SK-N-MC (cell line): Measurements from ENCODE around the gene ALDH5A1.

Experiments used
- DNase-seq: peaks from one replicate; pipeline ENCODE4 v3.0.0-alpha.2; 2011; ENCODE audit warnings: low read depth, low spot score
- H3K27ac ChIP-seq: fragments of 200-600 bp; sonication (generic); 2 replicates; pipeline ENCODE4 v1.5.1; 2016; ENCODE audit warnings: mixed run types
- H3K36me3 ChIP-seq: fragments of 200-600 bp; sonication (generic); 2 replicates; pipeline ENCODE4 v1.6.1; 2017; ENCODE audit warnings: antibody characterized with exemption, low read length, mixed read lengths; ENCODE audit not compliant: insufficient read depth
- H3K4me3 ChIP-seq: fragments of 200-600 bp; sonication (generic); 2 replicates; pipeline ENCODE4 v1.5.1; 2016
- H3K9ac ChIP-seq: fragments of 200-600 bp; sonication (generic); 2 replicates; pipeline ENCODE4 v1.8.0; 2017; ENCODE audit warnings: mixed run types, mixed read lengths; ENCODE audit not compliant: insufficient read length
- H3K9me3 ChIP-seq: fragments of 200-600 bp; sonication (generic); 2 replicates; pipeline ENCODE4 v1.6.1; 2017; ENCODE audit warnings: low read depth, mild to moderate bottlenecking, antibody characterized with exemption, low read length, moderate library complexity, mixed read lengths
- EZH2 ChIP-seq: fragments of 200-600 bp; sonication (generic); IDR thresholded peaks from one replicate; pipeline ENCODE4 v1.6.1; 2017; ENCODE audit warnings: antibody characterized with exemption
- FOXP2 ChIP-seq: optimal IDR thresholded peaks from 2 replicates; pipeline ENCODE3; 2011; ENCODE audit warnings: mild to moderate bottlenecking, moderate library complexity; ENCODE audit not compliant: insufficient read depth; ENCODE audit errors: extremely low read length, control extremely low read depth
- POLR2AphosphoS5 ChIP-seq: IDR thresholded peaks from 2 replicates; pipeline ENCODE4 v1.6.1; 2012; ENCODE audit warnings: mild to moderate bottlenecking, low read depth, low read length, borderline replicate concordance

Gene ALDH5A1

GRCh38 chr6:24494821-24495795, at the start of gene ALDH5A1:
ALDH5A1 (plus strand) TSS chr6:24494969; CDS start chr6:24494997, 28 bp downstream.
- DNase-seq: no peak
- Histone ChIP-seq H3K9ac (peak within 1 kb of the TSS; percentile 75), H3K4me3 (peak within 1 kb of the TSS; percentile 87), H3K36me3 (no peaks in the 10 kb centered on the region), H3K27ac (no peak within 1 kb of the TSS), H3K9me3 (no peaks in the 10 kb centered on the region)
- TF ChIP-seq FOXP2: no peak
- TF ChIP-seq EZH2: no peak
- TF ChIP-seq POLR2AphosphoS5: peak; percentile 42; the same call in 1 of the 2 replicates

- no peak for TF ChIP-seq EZH2
- no peak for DNase-seq
Observed at GRCh38 chr6:24445704-24446103, 49.1 kb upstream of the ALDH5A1 start.

GRCh38 chr6:24446670-24447069, 48.1 kb upstream of the ALDH5A1 start:
- Histone ChIP-seq H3K27ac (no peak overlapping the region), H3K36me3 (no peaks in the 10 kb centered on the region), H3K4me3 (no peak overlapping the region), H3K9me3 (no peaks in the 10 kb centered on the region), H3K9ac (no peak overlapping the region)
- TF ChIP-seq EZH2: no peak
- TF ChIP-seq POLR2AphosphoS5: no peak
- TF ChIP-seq FOXP2: no peak
- DNase-seq: no peak

More at GRCh38 chr6:24445704-24446103, 49.1 kb upstream of the ALDH5A1 start:
- Histone ChIP-seq H3K36me3 (no peaks in the 10 kb centered on the region), H3K4me3 (no peak overlapping the region), H3K27ac (no peak overlapping the region), H3K9ac (no peak overlapping the region), H3K9me3 (no peaks in the 10 kb centered on the region)

GRCh38 chr6:24448396-24448795, 46.4 kb upstream of the ALDH5A1 start:
- no peak for TF ChIP-seq FOXP2
- no peak for TF ChIP-seq EZH2
- TF ChIP-seq POLR2AphosphoS5: no peak
- H3K9ac ChIP-seq: no peak overlapping the region
- no peak overlapping the region for H3K27ac ChIP-seq
- no peak overlapping the region for H3K4me3 ChIP-seq
- no peak for DNase-seq
- H3K9me3 ChIP-seq: no peaks in the 10 kb centered on the region
- H3K36me3 ChIP-seq: no peaks in the 10 kb centered on the region

- no peak overlapping the region for H3K4me3 ChIP-seq
- no peak for DNase-seq
- no peaks in the 10 kb centered on the region for H3K36me3 ChIP-seq
- TF ChIP-seq FOXP2 (no peak), EZH2 (no peak), POLR2AphosphoS5 (no peak)
- no peaks in the 10 kb centered on the region for H3K9me3 ChIP-seq
- H3K9ac ChIP-seq: no peak overlapping the region
- H3K27ac ChIP-seq: no peak overlapping the region
Observed at GRCh38 chr6:24448828-24449525, 45.8 kb upstream of the ALDH5A1 start.

- H3K9me3 ChIP-seq: no peaks in the 10 kb centered on the region
- no peaks in the 10 kb centered on the region for H3K36me3 ChIP-seq
- DNase-seq: no peak
- TF ChIP-seq FOXP2 (no peak), EZH2 (no peak), POLR2AphosphoS5 (no peak)
- H3K4me3 ChIP-seq: no peak overlapping the region
- no peak overlapping the region for H3K27ac ChIP-seq
- no peak overlapping the region for H3K9ac ChIP-seq
Observed at GRCh38 chr6:24451581-24452388, 43.0 kb upstream of the ALDH5A1 start.

- H3K9ac ChIP-seq: no peak overlapping the region
- no peak for DNase-seq
- H3K9me3 ChIP-seq: no peaks in the 10 kb centered on the region
- no peak overlapping the region for H3K4me3 ChIP-seq
- H3K36me3 ChIP-seq: no peaks in the 10 kb centered on the region
- TF ChIP-seq POLR2AphosphoS5 (no peak), EZH2 (no peak)
- H3K27ac ChIP-seq: no peak overlapping the region
Observed at GRCh38 chr6:24453921-24454320, 40.8 kb upstream of the ALDH5A1 start.

- Histone ChIP-seq H3K9ac (no peak overlapping the region), H3K27ac (no peak overlapping the region), H3K4me3 (no peak overlapping the region), H3K9me3 (no peaks in the 10 kb centered on the region), H3K36me3 (no peaks in the 10 kb centered on the region)
- DNase-seq: no peak
- TF ChIP-seq FOXP2: no peak
- no peak for TF ChIP-seq POLR2AphosphoS5
- TF ChIP-seq EZH2: no peak
Observed at GRCh38 chr6:24454452-24454851, 40.3 kb upstream of the ALDH5A1 start.
